ENCODE results near the gene PHF10.

DNA sequence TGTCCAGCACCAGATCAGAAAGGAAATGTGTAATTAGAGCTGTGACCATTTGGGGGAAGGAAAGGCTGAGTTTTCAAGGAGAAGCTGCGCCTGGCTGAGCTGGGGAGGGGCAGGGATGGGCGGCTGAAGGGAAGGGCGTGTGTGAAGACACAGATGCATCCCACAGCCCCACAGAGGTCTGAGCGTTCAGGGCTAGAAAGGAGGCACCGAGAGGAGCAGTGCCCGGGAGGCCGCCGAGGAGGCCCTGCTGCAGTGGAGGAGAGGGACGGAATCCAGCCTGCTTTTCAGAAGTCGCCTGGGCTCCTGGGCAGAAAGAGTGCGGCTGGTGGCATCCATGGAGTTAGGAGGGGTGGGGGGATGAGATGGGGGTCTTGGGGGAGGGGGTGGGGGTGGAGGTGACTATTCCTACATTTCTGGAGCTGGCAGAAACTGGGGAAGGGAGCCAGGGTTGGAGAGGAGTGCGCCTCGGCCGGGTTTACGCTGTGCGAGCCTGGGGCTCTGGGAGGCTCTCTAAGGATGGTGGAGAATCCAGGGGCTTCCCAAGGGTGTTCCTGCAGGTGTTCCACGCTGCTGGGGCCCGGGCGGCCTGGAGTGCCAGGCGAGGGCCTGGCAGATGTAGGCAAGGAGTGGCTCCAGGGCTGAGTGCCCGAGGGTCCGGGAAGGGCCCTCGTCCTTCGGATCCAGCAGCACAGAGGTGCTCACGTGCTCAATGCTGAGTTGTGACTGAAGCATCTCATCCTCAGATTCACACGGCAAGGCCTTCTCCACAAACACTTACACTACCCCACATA, 64.3 kb downstream of the PHF10 start:
- TF ChIP-seq POLR2A (IDR thresholded peaks at IDR 0.05; ENCODE audit: low read depth, low read length), result no peak
- TF ChIP-seq RCOR1 (IDR thresholded peaks at IDR 0.05; ENCODE audit: insufficient replicate concordance, low read length), result no peak
- TF ChIP-seq, protein P1, sequence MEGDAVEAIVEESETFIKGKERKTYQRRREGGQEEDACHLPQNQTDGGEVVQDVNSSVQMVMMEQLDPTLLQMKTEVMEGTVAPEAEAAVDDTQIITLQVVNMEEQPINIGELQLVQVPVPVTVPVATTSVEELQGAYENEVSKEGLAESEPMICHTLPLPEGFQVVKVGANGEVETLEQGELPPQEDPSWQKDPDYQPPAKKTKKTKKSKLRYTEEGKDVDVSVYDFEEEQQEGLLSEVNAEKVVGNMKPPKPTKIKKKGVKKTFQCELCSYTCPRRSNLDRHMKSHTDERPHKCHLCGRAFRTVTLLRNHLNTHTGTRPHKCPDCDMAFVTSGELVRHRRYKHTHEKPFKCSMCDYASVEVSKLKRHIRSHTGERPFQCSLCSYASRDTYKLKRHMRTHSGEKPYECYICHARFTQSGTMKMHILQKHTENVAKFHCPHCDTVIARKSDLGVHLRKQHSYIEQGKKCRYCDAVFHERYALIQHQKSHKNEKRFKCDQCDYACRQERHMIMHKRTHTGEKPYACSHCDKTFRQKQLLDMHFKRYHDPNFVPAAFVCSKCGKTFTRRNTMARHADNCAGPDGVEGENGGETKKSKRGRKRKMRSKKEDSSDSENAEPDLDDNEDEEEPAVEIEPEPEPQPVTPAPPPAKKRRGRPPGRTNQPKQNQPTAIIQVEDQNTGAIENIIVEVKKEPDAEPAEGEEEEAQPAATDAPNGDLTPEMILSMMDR (conservative IDR thresholded peaks at IDR 0.05; ENCODE audit: low read depth, low read length), result no peak
- no peak for TF ChIP-seq CEBPB (IDR thresholded peaks at IDR 0.05; ENCODE audit: low read depth, low read length)
- TF ChIP-seq MXI1 (IDR thresholded peaks at IDR 0.05; ENCODE audit: borderline replicate concordance, low read depth, low read length), result no peak
- TF ChIP-seq BHLHE40 (IDR thresholded peaks at IDR 0.05; ENCODE audit: low read depth, low read length), result no peak

Data from IMR-90 (cell line).